HG02642 (cell line): ENCODE measurements around the gene L3MBTL4.
"Not testable (repeated sequence)": the region's sequence is repeated elsewhere in the genome, so short reads cannot be mapped to it uniquely, and the experiment has no call there.

Experiments used
- ATAC-seq: cut with Tn5 transposase; IDR thresholded peaks from one replicate; pipeline ENCODE4 v1.9.1; 2021; ENCODE audit warnings: mild to moderate bottlenecking; ENCODE audit not compliant: unreplicated experiment, poor library complexity

The L3MBTL4 gene

GRCh38 chr18:6205706-6206105, 209.0 kb downstream of the L3MBTL4 start:
- no peak for ATAC-seq

DNA sequence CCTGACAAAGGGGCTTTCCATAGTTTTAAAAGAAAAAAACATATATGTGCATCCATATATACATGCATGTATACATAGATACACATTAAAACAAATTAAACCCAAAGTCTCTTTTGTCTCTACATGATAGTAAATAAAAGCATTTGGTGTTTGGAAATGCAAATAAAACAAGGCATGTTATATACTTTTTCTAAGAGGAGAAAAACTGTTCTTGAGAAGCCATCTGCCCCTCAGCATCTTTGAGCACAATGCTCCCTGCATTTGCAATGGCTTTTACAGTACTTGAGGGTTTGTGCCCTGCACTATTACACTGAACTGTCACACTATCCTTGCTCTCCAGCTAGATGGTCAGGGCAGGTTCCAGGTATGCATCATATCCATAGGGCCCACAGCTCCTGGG, 210.2 kb downstream of the L3MBTL4 start:
- ATAC-seq = no peak

GRCh38 chr18:6203791-6204190, 210.9 kb downstream of the L3MBTL4 start:
- no peak for ATAC-seq

GRCh38 chr18:6202861-6203260, 211.8 kb downstream of the L3MBTL4 start:
- ATAC-seq = no peak

- ATAC-seq = no peak
These were observed 214.4 kb downstream of the L3MBTL4 start for GRCh38 chr18:6200204-6200774.

DNA sequence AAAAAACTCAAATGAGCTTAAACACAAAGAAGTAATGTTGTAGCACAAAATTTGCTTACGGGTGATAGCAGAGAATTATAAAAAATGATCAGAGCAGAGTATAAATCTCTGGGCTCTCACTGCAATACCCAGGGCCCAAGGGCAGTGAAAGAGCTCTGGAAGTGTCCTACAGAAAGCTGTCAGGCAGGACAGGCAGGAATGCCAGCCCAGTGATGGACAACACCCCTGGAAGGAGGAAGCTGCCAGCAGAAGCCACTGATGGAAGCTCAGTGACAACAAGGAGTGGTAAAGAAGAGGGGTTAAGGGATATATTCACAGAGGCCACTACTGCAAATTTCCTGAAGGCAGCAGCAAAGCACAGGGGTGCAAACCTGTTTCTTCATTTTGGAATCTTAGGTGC, 214.9 kb downstream of the L3MBTL4 start:
- ATAC-seq = no peak

GRCh38 chr18:6198585-6198984, 216.1 kb downstream of the L3MBTL4 start:
- no peak for ATAC-seq

- ATAC-seq = no peak
These were observed 220.1 kb downstream of the L3MBTL4 start for GRCh38 chr18:6194640-6195039.

DNA sequence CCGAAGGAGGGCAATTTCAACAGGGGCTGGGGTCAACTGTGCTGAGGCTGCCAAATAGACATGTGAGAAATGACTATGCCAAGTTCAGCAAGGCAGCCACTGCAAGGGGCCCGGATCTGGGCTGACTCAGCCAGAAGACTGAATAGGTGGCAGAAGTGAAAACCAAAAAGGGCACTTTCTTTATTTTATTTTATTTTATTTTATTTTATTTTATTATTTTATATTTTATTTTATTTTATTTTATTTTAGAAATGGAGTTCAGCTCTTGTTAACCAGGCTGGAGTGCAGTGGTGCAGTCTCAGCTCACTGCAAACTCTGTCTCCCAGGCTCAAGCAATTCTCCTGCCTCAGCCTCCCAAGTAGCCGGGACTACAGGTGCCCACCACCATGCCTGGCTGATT, 228.9 kb downstream of the L3MBTL4 start:
- not testable (repeated sequence) for ATAC-seq

- ATAC-seq = no peak
These were observed 239.5 kb downstream of the L3MBTL4 start for GRCh38 chr18:6174983-6175745.

GRCh38 chr18:6170604-6171003, 244.1 kb downstream of the L3MBTL4 start:
- no peak for ATAC-seq

GRCh38 chr18:6161549-6161948, 253.2 kb downstream of the L3MBTL4 start:
- no peak for ATAC-seq

DNA sequence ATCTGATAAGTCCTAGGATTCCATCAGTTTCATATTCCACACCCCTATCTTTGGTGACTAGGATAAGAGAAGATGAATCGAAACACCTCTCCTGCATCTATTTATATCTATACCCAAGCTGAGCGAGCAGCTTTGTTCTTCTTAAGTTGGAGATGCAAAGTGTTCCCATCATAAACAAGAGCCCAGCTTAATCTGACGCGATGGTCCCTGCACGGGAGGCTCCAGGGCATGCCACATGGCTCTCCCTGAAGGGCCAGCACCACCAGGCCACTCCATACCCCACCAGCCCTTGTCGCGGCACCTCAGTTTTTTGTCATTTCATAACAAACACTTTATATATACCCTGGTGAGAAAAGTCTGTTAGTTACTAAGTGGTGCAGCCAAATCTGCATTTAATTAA, 255.3 kb downstream of the L3MBTL4 start:
- no peak for ATAC-seq

- ATAC-seq = no peak
These were observed 255.8 kb downstream of the L3MBTL4 start for GRCh38 chr18:6158958-6159357.

- ATAC-seq = no peak
These were observed 258.3 kb downstream of the L3MBTL4 start for GRCh38 chr18:6156446-6156845.

GRCh38 chr18:6155707-6156106, 259.0 kb downstream of the L3MBTL4 start:
- ATAC-seq = no peak

DNA sequence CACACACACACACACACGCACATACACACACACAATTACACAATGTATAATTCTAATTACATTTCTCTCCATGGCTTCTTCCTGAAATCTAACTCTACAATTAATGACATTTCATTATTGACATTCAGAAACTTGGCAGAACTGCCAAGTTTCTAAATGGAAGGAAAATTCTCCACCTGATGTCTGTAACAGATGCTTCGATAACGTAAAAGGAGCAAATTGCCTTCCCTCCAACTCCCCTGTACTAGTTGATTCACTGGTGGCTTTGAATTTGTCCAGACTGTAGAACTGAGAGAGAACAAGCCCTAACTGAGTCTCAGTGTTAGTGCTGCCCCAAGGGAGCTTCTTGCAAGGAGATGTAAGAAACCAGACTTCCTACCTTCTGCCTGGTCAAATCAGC, 264.3 kb downstream of the L3MBTL4 start:
- no peak for ATAC-seq

GRCh38 chr18:6146307-6146661, 268.4 kb downstream of the L3MBTL4 start:
- ATAC-seq = no peak

- no peak for ATAC-seq
These were observed 268.9 kb downstream of the L3MBTL4 start for GRCh38 chr18:6145645-6146306.

GRCh38 chr18:6139007-6139406, 275.7 kb downstream of the L3MBTL4 start:
- ATAC-seq = no peak

DNA sequence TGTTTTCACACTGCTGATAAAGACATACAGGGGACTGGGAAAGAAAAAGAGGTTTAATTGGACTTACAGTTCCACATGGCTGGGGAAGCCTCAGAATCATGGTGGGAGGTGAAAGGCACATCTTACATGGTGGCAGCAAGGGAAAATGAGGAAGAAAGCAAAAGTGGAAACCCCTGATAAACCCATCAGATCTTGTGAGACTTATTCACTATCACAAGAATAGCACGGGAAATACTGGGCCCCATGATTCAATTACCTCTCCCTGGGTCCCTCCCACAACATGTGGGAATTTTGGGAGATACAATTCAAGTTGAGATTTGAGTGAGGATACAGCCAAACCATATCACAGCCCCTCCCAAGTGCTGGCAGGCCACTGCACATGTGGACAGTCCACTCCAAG, 278.8 kb downstream of the L3MBTL4 start:
- ATAC-seq = not testable (repeated sequence)

DNA sequence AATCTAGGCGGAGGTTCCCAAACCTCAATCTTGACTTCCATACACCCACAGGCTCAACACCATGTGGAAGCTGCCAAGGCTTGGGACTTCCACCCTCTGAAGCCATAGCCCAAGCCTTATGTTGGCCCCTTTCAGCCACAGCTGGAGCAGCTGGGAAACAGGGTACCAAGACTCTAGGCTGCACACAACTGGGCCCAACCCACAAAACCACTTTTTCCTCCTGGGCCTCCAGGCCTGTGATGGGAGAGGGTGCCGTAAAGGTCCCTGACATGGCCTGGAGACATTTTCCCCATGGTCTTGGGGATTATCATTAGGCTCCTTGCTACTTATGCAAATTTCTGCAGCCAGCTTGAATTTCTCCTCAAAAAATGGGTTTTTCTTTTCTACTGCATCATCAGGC, 279.7 kb downstream of the L3MBTL4 start:
- not testable (repeated sequence) for ATAC-seq
